Measurements from ENCODE around the gene PCDH19.

GRCh38 chrX:100411802-100412715, 2.0 kb upstream of the PCDH19 start:
- TF ChIP-seq POLR2AphosphoS5 (IDR thresholded peaks at IDR 0.05; ENCODE audit: borderline replicate concordance, low read depth, low read length) (no peak), EZH2 (IDR thresholded peaks at IDR 0.05) (no peak)

All from SK-N-MC (cell line).